Epithelial cell of proximal tubule (primary cell): ENCODE data around the gene HES4. TPM values are rescaled to one million over a fixed set of nuclear protein-coding genes. Genes with fewer than 3 reads are reported as not detected.

ENCODE experiments used
- DNase-seq: peaks from one replicate; pipeline ENCODE4 v3.0.0-alpha.2; 2011; ENCODE audit warnings: low read depth
- H3K4me3 ChIP-seq: 2 replicates; pipeline ENCODE4 v1.5.1; 2011; ENCODE audit warnings: low read depth, mild to moderate bottlenecking, low read length
- total RNA-seq: library from RNA; depleted of rRNA; stranded (reverse); fragments of >200 nt; gene quantifications from 2 replicates; pipeline ENCODE4 v1.2.3, GENCODE V29; 2015
- TF ChIP-seq, protein P1 (sequence below): conservative IDR thresholded peaks from 2 replicates; pipeline ENCODE4 v1.5.1; 2012; ENCODE audit warnings: low read depth, mild to moderate bottlenecking, low read length

Gene HES4
- total RNA-seq, 1 donor from 2014 or later, result 193 TPM

GRCh38 chr1:974293-974640 is 25.6 kb downstream of the HES4 start:
- DNase-seq, result no peak
- TF ChIP-seq, protein P1, sequence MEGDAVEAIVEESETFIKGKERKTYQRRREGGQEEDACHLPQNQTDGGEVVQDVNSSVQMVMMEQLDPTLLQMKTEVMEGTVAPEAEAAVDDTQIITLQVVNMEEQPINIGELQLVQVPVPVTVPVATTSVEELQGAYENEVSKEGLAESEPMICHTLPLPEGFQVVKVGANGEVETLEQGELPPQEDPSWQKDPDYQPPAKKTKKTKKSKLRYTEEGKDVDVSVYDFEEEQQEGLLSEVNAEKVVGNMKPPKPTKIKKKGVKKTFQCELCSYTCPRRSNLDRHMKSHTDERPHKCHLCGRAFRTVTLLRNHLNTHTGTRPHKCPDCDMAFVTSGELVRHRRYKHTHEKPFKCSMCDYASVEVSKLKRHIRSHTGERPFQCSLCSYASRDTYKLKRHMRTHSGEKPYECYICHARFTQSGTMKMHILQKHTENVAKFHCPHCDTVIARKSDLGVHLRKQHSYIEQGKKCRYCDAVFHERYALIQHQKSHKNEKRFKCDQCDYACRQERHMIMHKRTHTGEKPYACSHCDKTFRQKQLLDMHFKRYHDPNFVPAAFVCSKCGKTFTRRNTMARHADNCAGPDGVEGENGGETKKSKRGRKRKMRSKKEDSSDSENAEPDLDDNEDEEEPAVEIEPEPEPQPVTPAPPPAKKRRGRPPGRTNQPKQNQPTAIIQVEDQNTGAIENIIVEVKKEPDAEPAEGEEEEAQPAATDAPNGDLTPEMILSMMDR, result no peak
- H3K4me3 ChIP-seq, result no peak overlapping the region

GRCh38 chr1:973459-974292 is 26.2 kb downstream of the HES4 start:
- no peak overlapping the region for H3K4me3 ChIP-seq
- DNase-seq, result no peak
- TF ChIP-seq, protein P1, result no peak

DNA sequence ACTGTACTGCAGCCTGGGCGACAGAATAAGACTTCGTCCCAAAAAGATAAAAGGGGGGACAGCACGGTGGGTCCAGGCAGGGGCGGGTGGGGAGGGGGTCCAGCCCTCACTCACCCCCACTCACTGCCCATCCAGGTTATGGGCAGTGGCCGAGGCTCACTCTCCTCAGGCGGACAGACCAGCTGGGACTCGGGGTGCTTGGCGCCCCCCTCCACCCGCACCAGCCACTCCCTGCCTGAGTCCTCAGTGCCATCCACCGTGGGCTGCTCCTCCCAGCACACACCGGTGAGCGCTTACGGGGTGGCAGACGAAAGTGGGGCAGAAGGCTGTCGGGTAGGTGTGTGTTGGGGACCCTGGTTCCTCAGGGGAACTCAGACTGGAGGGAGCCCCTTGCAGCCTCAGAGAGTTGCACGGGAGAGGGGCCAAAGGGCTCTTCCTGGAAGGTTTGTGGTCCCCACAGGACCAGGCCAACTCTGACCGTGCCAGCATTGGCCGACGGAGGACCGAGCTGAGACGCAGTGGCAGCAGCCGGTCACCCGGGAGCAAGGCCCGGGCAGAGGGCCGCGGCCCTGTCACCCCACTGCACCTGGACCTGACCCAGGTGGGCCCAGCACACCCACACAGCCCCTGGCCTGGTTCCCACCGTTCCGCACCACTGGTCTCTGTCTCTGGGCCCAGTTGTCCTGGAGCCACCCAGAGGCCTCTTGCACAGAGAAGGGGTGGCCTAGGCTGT is 27.0 kb downstream of the HES4 start:
- H3K4me3 ChIP-seq, result no peak overlapping the region
- DNase-seq, result no peak
- TF ChIP-seq, protein P1, result no peak

DNA sequence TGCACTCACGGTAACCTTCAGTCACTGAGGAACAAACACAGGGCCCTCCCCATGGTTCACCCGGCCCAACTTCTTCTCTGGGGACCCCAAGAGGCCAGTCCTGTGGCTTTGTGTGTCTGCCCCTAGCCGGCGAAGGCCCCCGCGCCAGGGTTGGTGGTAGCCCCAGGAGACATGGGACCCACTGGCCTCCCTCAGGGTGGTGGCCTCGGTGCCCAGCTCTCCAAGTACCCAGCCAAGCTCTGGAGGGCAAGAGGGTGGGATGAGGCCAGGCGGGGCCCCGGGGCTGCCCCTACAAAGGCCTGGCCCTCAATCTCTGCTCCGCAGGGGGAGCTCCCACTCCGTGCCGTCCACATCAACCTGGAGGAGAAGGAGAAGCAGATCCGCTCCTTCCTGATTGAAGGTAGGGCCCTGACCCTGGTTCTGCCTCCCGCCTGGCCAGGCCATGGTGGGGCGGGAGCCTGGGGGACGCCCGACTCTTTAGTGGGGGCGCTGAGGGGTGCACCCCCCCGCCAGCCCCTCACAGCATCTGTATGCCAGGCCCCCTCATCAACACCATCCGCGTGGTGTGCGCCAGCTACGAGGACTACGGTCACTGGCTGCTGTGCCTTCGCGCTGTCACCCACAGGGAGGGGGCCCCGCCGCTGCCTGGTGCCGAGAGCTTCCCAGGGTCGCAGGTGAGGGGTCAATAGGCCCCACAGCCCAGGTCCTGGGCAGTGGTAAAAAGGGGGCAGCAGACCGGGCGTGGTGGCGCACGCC is 28.0 kb downstream of the HES4 start:
- TF ChIP-seq, protein P1, result no peak
- H3K4me3 ChIP-seq, result no peak overlapping the region
- DNase-seq, result no peak

GRCh38 chr1:970973-971730 is 28.7 kb downstream of the HES4 start:
- H3K4me3 ChIP-seq, result no peak overlapping the region
- TF ChIP-seq, protein P1, result no peak
- no peak for DNase-seq

DNA sequence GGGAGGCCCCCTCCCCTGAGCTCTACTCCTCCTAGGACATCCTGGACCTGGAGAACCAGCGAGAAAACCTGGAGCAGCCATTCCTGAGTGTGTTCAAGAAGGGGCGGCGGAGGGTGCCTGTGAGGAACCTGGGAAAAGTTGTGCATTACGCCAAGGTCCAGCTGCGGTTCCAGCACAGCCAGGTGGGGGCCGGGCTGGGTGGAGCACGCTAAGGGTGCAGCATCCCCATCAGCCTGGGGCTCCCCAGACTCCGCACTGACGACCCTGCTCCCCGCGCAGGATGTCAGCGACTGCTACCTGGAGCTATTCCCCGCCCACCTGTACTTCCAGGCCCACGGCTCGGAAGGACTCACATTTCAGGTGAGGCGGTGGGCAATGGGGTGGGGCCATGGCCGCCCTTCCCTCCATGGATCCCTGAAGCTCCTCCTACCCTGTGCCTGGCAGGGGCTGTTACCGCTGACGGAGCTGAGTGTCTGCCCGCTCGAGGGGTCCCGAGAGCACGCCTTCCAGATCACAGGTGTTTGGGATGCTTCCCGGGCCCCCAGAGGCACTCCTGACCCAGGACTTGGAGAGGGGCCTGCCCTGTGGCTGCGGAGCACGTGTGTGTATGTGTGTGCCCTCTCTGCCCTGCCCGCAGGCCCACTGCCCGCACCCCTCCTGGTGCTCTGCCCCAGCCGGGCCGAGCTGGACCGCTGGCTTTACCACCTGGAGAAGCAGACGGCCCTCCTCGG is 29.5 kb downstream of the HES4 start:
- TF ChIP-seq, protein P1, result no peak
- no peak overlapping the region for H3K4me3 ChIP-seq
- DNase-seq, result no peak
